Tongue (tissue), 2 donors: Measurements from ENCODE around the gene SPRED2. TPM values are rescaled to one million over a fixed set of nuclear protein-coding genes. Genes with fewer than 3 reads are reported as not detected.

Experiments used
- DNase-seq: peaks from one replicate; pipeline ENCODE4 v3.0.0-alpha.2; 2015
- total RNA-seq: library from RNA; depleted of rRNA; stranded (reverse); fragments of >200 nt; gene quantifications from one replicate; pipeline ENCODE4 v1.2.3, GENCODE V29; 2014

SPRED2 gene
- total RNA-seq, 1 donor from 2014 or later: 25.8 TPM

DNA sequence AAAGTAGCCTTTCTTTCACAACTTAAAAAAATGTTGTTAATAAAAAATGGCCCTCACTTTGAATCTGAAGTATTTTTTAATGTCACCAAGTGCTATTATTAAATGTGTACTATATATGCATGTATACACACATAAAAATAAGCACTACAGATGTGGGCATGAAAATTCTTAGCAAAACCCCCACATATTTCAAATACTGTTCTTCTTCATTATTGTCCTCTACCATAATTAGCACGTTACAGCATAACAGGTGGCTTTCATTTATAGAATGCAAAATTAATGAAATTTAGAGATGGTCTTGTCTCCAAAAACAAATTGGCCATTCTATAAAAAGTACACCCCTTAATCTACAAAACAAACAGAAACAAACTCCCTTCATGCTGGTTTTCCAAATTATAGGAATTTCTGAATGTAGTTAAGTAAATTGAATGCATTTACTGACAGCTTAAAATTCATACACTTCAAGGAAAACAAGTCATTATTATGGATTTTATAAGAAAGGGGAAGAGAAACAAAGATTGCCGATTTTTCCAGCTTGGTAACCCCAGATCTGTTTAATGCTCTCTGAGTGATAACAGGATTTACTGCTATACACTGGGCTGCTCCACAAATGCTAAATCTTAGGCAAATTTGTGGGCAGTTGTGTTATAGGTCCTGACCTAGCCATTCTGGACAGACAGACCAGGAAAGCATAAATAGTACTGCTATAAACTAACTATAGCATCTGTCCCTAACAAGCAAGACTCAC, 67.2 kb downstream of the SPRED2 start:
- DNase-seq: no peak

DNA sequence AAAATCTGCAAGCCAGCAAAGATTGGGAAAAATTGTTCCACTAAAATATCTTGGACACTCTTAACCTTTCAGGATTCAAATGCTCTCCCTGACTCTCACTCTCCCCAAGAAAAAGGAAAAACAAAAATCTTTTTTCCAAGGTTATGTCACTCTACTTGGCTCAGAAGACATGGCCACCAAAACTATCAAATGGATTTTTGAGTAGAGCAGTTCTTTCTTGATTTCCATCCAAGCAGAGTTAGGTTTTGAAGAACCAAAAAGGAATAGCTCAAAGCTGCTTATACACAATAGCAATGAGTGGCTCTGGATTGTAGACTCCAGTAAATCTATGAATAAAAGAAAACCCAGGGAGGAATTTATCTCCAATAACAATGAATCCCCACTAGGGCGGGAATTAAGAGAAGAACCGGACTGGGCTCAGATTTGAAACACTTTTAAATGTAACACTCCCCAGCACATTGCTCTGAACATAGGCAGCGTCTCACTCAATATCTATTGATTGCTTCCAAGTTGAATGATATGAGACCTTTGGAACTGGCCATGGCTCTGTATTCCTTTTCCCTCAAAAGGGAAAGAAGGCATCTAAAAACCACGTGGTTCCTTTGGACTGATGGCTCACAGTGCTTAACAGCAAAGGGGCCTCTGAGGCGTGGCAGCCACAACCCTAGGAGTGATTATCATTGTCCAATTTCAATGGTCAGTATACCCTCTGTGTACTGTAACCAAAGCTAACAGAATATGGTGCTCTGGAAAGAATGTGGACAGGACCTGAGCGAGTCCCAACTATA, 68.3 kb downstream of the SPRED2 start:
- no peak for DNase-seq

DNA sequence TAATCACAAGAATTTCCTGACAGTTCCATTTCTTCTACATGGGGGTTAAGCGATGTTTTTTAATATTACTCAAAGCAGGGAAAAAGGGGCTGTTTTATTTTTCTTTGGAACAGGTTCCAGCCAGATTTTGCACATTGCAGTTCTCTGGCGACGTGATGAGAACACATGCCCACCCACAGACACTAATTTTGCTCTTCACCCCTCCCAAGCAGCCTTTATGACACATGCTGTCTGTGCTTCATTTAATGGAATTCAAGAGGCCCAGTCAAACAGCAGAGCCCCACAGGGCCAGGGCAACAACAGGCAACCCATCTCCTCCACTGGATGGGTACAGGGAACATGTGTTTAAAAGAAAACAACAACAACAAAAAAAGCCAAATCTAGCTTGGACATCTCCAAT, 70.8 kb downstream of the SPRED2 start:
- DNase-seq: no peak

DNA sequence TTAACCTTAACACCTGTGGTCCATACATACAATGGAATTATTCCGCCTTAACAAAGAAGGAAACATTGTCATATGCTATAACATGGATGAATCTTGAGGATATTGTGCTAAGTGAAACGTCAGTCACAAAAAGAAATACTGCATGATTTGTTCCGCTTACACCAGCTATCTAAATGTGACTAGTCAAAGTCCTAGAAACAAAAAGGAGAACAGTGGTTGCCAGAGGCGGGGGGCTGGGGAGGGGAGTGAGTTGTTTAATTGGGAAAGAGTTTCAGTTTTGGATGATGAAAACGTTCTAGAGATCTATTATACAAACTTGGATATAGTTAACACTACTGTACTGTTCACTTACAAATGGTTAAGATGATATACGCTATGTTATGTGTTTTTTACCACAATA, 72.0 kb downstream of the SPRED2 start:
- no peak for DNase-seq

DNA sequence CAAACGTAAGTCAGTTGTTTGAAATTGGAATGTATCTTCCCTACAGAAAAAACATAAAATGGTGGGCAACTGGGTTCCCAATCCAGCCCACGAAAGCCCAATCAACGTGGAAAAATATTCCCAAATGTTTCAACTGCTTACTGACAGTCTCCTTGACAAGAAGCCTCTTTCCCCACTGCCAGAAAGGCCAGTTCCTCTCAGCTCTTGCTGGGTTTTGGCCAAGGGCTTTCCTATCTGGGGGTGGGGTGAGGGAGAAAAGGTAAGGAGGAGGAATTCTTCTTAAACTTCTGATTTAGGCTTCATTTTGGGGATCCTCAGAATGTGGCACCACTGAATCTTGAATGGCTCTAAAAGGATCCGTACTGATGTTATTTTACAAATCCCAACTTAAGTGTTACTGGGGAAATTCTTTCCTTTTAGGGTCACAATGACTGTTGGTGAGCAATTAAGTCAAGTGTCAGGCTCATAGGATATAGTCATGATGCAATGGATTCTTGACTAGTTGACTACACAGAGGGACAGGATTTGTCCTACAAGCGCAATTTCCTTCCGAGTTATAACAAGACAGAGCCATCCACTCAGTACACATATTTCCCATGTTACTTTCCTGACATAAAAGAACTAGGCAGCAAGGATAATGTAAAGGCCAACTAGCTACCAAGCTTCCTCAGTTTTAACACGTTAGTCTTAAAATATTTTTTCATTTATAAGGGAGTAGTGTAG, 73.6 kb downstream of the SPRED2 start:
- DNase-seq: no peak

DNA sequence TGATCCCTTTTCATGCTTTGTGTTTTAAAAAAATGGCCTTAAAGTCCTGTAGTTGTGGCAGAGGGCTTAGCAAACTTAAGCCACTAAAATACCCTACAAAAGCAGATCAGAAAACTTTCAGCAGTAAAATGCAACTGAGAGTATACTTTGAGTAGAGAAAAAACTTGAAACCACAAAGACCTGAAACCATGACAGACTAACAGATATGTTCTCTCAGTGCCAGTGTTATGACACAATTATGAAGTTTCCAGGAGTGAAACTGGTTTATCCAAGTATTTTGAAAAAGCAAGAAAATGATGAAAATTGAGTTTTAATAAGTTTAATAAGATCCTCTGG, 74.5 kb downstream of the SPRED2 start:
- no peak for DNase-seq

DNA sequence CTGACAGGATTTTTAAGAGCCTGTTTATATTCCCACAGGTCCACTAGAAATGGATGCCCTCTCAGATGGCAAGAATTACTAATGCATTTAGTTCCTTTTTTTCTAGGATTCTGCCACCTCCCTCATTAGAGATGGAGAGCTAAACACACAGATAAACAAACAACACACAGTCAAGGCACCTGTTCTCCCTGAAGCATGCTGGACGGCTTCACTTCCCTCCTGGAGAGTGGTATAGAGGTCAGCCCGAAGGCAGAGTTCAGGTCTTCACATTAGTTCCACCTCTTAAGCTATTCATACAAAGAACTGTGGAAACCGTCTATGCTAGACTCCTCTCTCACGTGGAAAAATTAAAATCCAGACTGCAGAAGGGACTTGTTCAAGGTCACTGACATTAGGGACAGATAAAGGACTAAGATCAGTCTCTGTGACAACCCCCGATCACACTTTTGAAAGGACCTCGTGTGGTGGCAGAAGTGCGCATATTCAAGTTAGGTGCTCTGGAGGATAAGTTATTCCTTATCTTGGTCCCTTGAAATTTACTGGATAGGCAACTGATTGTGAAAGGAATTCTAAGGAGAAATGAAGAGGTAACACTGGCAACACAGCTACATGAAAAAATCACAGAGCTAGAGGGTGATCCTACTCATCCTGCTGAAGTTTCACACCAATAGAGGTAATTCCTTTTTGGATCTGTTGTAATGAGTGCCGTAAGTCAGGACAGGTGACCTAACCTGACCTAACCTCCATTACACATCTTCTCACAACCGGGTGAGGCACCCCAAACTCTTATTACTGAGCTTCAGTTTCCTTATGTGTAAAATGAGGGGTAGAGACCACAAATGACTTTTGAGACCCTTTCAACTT, 75.1 kb downstream of the SPRED2 start:
- DNase-seq: no peak

DNA sequence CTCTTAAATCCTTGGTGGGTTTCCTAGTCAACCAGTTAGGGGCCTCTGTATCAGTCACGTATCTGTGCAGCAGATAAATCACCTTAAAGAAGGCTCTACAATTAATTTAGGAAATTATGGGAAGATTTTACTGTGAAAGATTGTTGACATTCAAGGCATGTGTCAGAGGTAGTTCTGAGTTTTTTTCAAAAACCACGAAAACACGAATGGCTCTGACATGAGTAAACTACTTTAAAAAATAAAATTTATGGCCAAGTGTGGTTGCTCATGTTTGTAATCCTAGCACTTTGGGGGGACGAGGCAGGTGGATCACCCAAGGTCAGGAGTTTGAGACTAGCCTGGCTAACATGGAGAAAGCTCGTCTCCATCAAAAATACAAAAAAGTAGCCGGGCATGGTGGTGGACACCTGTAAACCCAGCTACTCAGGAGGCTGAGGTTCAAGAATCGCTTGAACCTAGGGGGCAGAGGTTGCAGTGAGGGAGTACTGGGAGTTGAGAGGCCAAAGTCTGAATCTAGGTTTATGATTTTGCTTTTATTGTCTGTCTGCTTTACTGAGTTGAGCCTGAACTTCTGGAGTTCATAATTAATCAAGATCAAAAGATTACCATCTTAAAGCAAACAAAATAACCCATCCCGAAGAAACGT, 77.1 kb downstream of the SPRED2 start:
- no peak for DNase-seq

DNA sequence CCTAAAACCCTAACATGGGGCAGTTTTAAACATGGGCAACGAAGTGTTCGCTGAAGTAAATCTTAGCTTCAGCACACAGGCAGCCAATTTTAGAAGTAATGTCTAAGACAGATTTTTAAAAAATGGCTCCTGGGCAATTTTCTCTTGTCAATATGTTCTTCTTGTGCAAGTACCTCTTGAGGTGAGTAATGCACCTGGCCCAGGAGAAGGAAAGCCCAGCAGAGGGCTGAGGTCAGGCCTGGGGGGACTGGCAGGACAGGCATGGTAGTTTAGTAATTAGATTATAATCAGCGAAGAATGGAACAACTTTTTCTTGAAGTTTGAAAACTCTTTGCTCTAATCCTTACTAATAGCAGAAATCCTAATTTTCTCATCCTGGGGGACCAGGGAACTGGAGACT, 77.6 kb downstream of the SPRED2 start:
- no peak for DNase-seq

DNA sequence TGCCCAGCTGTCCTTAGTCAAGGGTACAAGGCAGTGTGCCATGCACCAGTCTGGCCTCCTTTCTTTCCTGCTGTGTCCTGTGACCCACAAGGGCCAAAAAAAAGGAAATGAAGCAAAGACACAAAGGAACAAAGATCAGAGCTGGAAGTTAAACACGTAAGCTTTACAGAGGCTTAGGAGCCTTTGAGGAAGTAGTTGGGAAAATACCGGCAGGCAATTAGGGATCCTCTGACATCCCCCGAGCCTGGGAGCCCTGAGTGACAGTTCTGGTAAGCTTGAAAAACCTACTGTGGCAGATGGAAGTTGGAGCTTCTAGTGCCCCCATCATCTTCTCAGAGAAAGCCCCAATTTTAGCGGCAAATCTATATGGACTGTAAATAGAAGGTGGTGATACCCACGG, 78.5 kb downstream of the SPRED2 start:
- no peak for DNase-seq

DNA sequence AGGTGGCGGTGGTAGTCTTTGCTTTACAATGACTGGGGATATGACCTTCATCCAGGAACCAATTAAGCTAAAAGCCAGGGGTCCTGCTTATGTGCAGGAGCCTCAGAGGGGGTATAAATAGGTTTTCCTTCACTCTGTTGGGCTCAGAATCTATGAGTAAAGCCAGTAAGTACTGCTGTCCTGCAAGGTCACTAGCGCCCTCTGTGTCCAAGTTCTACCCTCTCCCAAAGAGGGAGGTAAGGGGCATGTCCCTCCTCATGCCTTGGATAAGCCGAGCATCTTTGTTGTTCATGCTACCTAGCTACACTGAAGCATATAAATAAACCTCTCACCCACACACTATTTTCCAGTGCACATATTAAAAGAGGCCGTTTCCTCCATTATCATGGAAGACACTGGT, 79.4 kb downstream of the SPRED2 start:
- DNase-seq: no peak

DNA sequence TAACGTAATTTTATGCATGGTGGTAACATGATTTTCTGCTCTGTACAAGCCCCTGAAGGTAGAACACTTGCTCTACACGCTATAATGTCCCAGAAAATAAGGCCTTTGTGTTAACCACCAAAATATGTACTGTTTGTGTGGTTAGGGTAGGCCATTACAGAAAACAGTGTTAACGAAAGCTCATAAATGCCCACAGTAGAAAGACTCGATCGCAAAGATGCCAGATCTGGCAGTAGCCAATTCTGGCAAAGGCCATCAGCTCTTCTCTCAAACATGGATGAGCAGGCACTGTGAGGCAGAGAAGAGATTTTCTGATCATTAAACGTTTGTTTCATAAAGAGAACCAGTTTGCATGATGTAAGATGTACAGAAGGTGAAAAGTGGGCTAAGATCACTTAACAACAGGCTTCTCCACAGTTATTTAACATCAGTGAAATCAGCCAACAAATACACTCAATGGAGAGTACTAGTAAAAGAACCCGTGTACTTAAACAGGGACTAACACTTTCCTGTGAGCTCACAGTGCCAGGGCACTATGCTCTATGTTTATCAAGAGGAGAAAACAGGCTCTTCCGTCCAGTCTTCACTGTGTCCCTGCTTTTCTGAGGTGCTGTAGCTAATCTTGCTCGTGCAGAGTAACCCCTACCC, 80.3 kb downstream of the SPRED2 start:
- DNase-seq: no peak

DNA sequence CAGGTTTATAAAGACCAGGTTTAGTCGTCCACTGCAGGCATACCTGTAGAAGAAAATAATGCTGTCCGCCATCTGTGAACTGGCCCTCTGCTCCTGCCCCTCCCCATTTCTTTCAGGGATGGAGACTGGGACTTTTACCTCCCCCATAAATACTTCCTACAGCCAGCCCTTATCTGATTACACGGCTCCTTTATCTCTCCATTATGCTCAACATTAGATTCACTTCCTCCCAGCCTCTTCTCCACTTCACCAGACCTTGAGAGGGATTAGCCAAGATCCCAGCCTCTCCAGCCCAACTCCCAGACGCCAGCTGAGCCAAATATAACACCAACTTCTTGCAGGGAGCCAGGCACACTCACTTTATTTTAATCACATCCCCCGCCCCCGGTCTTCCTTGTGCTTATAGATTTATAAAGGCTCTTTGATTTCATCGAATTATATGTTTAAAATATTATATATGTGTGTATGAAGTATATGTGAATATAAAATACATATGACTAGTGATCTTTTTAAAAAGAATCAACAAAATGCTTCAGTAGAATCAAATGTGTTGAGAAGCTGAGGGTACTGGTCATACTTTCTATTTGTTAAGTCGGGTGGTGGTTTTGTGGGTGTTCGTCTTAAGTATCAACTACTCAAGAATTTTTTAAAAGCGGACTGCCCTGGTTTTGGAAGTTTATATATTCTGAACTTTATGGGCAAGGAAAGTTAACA, 81.0 kb downstream of the SPRED2 start:
- DNase-seq: peak; percentile 72

DNA sequence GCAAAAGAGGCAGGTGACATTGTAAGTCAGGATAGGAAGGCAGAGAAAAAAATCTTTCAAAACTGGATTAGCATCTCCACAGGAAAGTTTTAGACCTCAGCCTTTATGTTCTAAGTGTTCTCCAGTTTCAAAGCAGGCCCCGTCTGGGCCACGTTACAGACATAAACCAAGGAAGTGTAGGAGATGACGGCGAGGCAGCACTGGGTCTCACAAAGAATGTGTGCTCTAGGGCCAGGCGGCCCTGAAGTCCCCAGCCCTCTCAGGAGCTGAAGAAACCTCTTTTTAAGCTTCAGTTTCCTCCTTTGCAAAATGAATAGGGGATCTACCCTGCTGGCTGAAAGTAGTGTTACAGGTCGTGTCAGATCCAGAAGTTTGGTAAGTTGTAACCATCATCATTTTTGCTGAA, 81.7 kb downstream of the SPRED2 start:
- DNase-seq: peak; percentile 48

DNA sequence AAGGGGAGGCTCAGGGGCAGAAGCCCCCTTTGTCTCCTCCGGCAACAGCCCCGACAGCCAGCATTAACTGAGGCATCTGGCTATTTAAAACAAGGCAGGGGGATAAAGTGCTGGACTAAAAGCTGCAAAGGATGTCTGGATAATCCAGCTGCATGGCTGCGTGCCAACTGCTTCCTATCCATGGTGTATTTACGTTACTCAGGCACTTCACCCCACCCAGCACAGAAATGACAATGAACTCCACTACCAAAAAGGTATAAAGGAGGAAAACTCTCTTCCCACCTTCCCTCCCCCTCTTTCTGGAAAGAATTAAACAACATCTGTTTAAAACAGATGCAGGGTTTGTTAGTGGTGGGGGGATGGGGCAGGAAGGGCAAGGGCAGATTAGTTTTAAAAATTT, 82.5 kb downstream of the SPRED2 start:
- DNase-seq: peak; percentile 95

DNA sequence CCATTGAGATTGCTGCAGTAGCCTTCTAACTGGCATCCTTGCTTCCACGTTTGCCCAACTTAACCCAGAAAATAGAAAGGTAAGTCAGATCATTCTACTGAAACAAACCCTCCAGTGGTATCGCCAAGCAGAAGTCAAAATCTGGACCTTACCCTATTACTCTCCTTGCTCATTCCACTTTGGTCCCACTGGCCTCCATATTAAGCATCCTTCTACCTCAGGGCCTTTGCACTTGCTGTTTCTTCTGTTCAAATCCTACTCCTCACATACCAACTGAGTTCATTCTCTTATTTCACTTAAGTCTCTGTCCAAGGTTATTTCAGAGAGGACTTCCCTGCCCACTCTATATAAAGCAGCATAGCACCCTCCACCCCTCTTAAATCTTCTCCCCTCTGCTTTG, 84.5 kb downstream of the SPRED2 start:
- no peak for DNase-seq

DNA sequence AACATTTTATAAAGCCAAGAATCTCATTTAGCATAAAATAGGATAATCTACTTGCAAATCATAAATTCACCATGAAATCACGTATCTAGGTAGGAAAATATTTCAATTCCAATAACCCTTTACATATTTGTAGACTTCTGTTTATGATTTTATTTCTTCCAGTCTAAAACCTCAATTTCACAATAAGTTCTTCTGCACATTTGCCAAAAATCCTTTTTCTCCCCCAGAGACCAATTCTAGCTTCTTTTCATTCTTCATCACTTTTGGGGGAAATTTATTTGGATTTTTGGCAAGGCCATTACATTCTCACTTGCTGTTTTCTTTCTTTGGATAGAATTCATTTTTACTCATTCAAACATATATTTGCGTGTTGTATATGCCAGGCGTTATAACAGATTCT, 86.8 kb downstream of the SPRED2 start:
- no peak for DNase-seq

DNA sequence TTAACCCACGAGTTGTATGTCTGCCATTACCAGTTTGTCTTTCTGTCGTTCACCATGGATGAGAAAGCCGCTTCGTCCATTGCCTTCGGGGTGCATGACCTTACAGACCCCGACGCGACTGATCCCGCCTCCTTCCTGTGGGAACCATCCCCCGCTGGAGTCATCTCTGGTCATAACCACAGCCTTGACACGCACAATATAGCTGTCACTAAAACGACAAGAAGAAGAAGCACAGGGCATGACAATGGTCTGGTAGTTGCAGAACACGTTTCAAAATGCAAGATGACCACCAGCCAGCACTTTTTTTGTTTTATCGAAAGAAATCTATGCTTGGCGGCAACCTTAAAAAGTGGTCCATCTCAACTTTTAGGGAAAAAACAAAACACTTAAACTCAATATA, 87.7 kb downstream of the SPRED2 start:
- DNase-seq: no peak

DNA sequence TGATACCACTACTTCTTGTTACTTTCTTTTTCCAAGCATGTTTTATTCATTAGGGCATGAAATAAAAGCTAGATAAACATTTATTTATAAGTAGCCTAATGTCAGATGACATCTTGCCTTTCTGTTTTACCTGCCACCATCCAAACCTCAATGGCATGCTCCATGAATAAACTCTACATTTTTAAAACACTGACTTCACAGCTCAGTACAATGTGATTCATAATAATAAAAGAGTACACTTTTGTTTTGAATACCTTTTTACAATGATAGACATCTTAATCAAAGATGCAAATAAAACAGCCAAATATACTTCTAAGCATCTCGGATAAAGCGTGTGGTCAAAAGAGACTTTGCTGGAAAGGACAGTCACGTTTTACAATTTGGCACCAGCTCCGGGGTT, 88.2 kb downstream of the SPRED2 start:
- no peak for DNase-seq

DNA sequence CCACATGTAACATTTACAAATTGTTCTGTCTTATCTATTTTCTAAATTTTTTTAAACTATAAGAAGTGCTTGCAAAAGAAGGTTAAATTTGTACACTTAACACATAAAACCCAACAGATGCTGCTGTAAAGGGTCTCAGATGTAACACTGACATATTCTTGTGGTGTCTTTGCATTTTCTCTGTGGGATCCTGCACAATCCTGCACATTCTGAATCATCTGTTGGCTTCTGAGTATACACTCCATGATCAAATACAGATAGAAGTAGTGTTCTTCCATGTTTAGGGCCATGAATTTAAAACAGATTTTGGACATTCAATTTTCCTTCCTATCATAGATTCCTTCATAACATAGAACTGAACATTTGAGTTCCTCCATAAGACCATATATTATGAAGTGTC, 89.0 kb downstream of the SPRED2 start:
- DNase-seq: no peak
